Raji (cell line): ENCODE data around the gene GRAP2.

Source experiments
- POLR2A ChIP-seq: IDR thresholded peaks from 2 replicates; pipeline ENCODE4 v1.6.1; 2011; ENCODE audit warnings: low read depth, low read length, control low read depth; ENCODE audit not compliant: insufficient read depth

The GRAP2 gene

GRCh38 chr22:39992088-39992826 lies 91.4 kb downstream of the GRAP2 start:
- TF ChIP-seq POLR2A: no peak

- TF ChIP-seq POLR2A: no peak
These were observed 93.2 kb downstream of the GRAP2 start for GRCh38 chr22:39994041-39994565.

GRCh38 chr22:39994566-39995392 lies 93.9 kb downstream of the GRAP2 start, which contains the start of gene FAM83F:
FAM83F (plus strand) TSS chr22:39994954; CDS start chr22:39995043, 89 bp downstream.
- no peak for TF ChIP-seq POLR2A

GRCh38 chr22:39995393-39996252 lies 94.7 kb downstream of the GRAP2 start:
- TF ChIP-seq POLR2A: no peak

- TF ChIP-seq POLR2A: no peak
These were observed 95.8 kb downstream of the GRAP2 start for GRCh38 chr22:39996732-39997131.

- no peak for TF ChIP-seq POLR2A
These were observed 96.5 kb downstream of the GRAP2 start for GRCh38 chr22:39997421-39997820.

GRCh38 chr22:39997939-39998726 lies 97.2 kb downstream of the GRAP2 start:
- no peak for TF ChIP-seq POLR2A

GRCh38 chr22:39999144-39999757 lies 98.4 kb downstream of the GRAP2 start:
- no peak for TF ChIP-seq POLR2A

GRCh38 chr22:40000171-40000570 lies 99.3 kb downstream of the GRAP2 start:
- no peak for TF ChIP-seq POLR2A

GRCh38 chr22:40001106-40001505 lies 100.2 kb downstream of the GRAP2 start:
- TF ChIP-seq POLR2A: no peak

GRCh38 chr22:40001800-40002577 lies 101.1 kb downstream of the GRAP2 start:
- TF ChIP-seq POLR2A: no peak

- no peak for TF ChIP-seq POLR2A
These were observed 102.2 kb downstream of the GRAP2 start for GRCh38 chr22:40002935-40003715.

GRCh38 chr22:40004836-40005235 lies 104.0 kb downstream of the GRAP2 start:
- TF ChIP-seq POLR2A: no peak

GRCh38 chr22:40006641-40007040 lies 105.8 kb downstream of the GRAP2 start:
- no peak for TF ChIP-seq POLR2A
